GM21528 (cell line): ENCODE results near the gene SMIM1.

Experiments
- ATAC-seq: cut with Tn5 transposase; IDR thresholded peaks from one replicate; pipeline ENCODE4 v1.9.1; 2021; ENCODE audit warnings: mild to moderate bottlenecking, moderate library complexity; ENCODE audit not compliant: unreplicated experiment, low FRiP score

The SMIM1 gene

DNA sequence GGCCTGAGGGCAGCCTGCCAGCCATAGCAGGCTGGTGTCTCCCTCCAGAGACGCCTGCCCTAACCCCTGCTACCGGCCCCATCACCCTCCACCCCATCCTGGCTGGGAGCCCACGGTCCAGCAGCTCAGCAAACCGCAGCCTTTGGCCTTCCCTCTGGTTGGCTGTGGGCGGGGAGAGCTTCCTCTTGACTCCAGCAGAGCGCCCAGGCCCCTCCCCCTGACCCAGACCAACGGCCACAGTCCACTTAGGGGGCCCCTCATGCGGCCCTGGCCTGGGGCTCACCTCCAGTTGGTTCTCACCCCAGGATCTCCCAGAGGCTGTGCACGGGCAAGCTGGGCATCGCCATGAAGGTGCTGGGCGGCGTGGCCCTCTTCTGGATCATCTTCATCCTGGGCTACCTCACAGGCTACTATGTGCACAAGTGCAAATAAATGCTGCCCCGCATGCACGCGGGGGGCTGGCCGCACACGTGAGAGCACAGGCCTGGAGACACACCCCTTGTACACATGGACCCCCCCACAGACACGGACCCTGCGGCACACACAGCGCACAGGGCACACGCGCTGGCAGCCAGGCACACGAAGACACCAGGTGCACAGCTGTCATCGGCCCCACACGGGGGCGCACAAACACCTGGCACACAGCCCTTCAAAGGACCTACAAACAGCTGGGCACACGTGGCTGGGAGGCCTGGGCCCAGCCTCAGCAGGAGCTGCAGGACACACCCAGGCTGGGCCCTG, 3.1 kb downstream of the SMIM1 start:
- ATAC-seq = no peak

GRCh38 chr1:3776231-3776961, 3.8 kb downstream of the SMIM1 start:
- no peak for ATAC-seq

DNA sequence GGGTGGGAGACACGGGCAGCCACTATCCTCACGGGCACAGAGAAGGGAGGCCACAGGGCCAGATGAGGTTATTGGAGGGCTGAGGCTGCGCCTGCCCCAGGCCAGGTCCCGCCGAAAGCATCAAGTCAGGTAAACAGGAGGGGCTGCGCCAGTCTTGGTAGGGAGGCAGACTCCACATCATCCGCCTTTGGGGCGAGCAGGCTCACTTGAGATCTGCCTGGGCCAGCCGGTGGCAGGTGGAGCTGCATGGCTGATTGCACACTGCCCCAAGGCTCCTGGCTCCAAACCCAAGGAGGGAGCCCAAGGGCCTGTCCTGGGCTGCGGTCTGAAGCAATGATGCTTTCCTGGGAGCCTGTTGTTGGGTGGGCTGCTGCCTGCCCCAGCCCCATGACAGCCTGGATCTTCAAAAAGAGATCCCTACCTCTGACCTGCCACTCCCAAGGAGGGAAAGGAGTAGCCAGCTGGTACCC, 4.6 kb downstream of the SMIM1 start:
- ATAC-seq = no peak

DNA sequence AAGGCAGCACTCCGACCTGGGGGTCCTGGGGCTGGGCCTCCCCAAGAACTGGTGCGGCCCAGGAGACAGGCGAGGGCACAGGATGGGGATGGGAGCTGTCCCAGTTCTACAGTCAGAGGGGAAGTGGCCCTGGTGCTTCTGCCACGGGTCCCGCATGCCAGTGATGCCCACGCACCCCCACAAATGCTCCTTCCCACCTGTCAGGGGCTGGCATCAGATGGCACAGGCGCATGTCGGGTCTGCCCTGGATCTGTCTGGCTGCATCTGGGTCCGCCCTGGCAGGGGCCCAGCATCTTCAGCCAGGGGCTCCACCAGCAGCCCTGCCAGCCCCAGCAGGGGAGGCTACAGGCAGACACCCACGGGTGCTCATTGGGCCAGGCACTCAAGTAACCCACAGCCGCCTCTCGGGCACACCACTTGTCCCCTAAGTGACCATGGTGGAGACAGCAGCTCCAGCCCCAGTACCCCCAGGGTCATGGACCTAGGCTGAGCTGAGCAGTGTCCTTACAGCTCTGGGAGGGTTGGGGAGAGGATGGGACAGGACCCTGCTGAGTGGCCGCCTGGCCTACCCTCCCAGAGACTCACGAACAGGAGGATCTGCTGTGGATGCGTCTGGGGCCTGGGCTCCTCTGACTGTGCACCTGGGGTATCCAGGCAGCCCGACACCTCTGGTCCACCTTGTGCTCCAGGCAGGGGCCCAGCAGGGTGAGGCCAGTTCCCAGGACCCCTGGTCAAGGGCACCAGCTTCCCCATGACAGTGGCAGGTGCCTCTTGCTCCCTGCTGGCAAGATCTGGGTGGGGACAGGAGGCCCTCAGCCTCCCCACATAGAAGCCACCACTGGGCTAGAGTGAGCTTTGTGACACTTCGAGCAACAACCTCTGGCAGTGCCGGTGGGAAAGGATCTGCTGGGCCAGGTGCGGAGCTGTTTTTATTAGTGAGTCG, 5.4 kb downstream of the SMIM1 start:
- no peak for ATAC-seq

- no peak for ATAC-seq
These were observed 6.2 kb downstream of the SMIM1 start for GRCh38 chr1:3778590-3779264.

DNA sequence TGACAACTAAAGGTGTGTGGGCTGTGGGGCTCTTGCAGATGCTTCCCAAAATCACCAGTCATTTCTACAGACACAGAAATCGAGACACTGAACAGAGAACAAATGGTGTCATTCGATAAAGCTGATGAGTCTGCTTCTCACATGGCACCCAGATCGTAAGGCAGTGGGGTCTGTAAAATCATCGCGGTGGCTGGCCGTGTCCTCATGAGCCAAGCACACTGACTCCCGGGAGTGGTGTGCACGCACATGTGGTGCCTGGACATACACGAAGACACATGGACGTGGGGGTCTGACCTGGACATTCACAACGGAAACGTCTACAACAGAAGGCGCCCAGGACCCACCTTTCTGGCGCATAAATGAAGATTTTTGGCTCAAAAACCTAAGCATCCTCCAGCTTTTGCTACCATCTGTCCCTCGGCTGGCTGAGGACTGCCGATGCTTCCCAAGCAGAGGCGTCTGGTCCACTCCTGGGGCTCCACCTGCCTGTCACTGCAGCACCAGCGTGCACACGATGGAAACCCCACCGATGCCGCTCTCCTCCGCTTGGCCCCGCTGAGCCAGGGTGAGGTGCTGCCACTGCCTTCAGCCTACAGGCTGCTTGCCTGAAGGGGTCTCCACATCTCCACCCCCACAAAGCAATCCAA, 6.8 kb downstream of the SMIM1 start:
- no peak for ATAC-seq

GRCh38 chr1:3779912-3780416, 7.4 kb downstream of the SMIM1 start:
- no peak for ATAC-seq

GRCh38 chr1:3780901-3781300, 8.4 kb downstream of the SMIM1 start:
- ATAC-seq = no peak

DNA sequence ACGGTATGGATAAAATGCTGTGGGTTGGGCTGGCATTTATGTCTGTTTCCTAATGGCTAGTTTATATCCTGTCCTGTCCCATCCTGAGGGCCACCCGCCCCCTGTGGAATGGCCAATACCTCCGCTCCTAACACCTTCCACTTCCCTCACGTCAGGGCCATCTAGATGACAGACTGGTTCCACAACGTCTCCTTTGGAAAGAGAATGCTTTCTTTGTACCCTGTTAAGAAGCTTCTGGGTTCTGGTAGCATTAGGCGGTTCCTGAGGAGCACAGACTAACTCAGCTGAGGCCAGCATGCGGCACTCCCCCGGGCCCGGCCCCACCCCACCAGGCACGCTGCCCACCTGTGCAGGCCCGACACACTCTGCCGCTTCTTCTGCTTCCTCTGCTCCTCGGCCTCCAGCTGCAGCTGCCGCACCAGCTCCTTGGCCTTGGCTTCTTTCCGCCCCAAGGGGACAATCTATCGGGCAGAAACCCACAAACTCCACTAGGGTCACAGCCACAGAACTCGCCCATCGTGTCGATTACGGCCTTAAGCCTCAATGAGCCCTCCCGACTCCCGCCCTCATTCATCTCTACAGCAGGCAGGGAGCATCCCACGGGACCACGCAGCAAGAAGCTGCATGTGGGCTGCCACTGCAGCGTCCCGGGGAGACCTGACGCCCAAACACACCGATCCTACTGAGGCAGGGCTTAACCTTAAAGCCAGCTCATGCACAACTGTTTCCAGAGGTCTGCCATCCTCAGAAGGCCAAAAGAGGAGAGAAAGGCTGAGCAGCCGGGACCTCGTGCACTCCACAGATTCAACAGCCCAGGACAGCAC, 11.3 kb downstream of the SMIM1 start:
- no peak for ATAC-seq

DNA sequence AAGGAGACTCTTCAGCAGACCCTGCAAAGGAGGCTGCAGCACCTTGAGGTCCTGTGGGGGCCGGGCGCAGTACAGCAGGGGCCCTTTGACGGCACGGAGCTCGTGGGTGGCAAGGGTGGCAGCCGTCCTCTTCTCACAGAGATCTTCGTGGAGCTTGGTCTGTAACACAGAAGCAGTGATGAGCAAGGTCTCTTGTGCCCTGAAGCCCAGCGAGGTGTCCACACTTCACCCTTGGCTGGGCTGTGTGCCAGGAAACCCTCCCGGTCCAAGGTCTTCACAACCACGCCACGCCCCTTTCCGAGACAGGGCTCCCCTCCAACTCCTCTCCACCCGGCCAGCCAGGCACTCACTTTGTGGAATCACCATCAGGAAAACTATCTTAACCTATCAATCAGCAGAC, 12.5 kb downstream of the SMIM1 start:
- ATAC-seq = no peak

DNA sequence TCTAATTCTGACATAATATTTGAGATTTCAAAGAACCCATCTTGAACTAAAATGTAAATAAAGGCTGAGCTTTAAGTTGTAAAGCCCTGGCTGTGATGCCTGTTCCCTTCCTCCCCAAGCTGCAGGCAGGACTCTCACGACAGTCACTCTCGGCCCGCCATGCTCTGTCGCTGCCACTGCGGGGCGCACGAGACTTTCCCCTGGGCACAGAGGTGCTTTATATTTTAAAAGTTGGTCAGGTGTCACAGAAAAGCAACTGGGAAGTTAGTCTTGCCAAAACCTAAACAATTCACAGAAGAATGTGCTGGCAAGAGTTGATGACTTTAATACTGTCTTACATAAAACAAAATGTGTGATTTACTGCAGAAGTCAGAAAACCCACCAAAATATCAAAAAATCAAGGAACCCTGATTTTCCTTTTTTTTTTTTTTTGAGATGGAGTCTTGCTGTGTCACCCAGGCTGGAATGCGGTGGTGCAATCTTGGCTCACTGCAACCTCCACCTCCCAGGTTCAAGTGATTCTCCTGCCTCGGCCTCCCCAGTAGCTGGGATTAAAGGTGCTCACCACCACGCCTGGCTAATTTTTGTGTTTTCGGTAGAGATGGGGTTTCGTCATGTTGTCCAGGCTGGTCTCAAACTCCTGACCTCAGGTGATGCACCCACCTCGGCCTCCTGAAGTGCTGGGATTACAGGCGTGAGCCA, 13.1 kb downstream of the SMIM1 start:
- no peak for ATAC-seq

DNA sequence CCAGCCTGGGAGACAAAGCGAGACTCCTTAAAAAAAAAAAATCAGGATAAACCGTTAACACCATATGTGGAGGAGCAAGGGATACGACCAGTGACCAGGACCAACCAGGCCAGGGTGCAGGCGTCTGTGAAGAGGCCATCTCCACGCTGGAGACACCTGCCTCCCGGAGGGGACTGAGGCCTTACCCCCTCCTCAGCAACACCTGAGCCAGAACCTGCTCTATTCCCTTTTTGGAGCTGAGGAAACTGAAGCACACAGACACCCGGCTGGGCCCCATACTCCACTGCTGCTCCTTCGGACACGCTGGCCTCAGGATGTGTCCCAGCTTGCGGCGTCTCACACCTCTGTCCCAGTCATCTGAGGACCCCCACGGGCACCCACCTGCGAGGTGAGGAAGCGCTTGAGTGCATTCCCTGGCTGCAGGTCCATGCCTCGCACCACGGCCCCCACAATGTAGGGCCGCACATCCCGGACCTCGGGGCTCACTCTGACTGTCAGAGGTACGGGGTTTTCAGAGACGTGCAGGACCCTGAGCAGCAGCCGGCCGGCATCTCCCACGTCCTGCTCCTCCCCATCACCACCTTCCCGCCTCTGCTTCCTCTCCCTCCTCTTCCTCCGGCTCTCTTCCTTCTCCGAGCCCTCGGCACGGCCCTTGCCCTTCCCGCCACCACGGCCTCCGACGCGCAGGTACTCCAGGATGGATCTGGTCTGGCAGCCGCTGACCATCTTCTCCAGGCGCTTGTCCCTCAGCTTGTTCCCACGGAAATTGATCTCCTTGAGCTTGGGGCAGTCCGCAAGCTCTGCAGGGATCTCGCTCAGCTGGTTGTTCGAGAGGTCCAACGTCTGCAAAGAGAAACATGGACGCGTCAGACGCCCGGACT, 14.2 kb downstream of the SMIM1 start:
- ATAC-seq = no peak

DNA sequence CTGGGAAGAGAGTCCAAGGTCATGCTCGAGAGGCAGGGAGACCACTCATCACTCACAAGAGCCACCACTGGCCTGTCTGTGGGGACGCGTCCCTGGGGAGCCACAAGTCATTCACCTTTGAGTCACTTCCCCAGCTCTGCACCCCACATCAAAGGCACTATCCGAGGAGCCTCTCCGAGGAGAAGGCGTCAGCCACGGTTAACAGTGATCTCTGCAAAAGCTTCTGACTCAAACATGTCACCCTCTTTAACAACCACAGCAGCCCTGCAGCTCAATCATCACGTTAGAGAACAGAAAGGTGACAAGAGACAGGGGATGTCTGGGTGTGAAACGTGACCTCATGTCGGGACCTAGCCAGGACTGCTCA, 14.8 kb downstream of the SMIM1 start:
- no peak for ATAC-seq

GRCh38 chr1:3787745-3788605, 15.4 kb downstream of the SMIM1 start:
- ATAC-seq = no peak

DNA sequence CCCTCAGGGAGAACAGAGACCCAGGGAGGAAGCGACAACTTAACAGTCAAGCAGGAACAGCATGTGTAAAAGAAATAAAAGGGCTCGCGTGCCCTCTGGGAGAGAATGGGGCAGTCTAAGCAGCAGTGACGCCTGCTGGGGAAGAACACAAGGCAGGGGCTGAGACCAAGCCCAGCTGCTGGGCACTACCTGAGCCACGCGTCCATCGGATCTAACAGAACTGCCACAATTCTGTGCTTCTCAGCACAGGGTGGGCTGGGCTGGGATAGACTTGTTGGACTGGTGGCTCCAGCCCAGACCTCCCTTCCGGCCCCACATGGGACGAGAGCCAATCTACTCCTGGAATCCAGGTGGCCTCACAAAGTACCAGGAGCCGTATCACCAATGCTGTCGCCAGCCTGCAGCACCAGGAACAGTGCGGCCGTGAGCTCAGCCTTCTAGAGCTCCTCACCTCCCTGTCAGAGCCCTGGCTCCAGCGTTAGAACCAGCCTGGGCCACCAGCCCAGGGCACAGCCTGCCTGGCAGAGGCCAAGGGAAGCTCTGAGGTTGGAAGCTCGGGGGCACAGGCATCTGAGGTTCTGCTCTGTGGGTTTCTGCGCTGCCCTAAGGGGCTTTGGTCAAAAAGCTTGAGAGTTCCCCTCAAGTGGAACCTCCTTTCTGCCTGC, 16.3 kb downstream of the SMIM1 start:
- no peak for ATAC-seq
